ENCODE data around the gene PODXL2.

Gene PODXL2

GRCh38 chr3:127585813-127586413 is 43.1 kb upstream of the PODXL2 start:
- DNase-seq (ENCODE audit: extremely low spot score): no peak
- TF ChIP-seq ZNF384 (IDR thresholded peaks at IDR 0.05) (no peak), L3MBTL2 (conservative IDR thresholded peaks at IDR 0.05) (no peak), CTBP1 (IDR thresholded peaks at IDR 0.05; ENCODE audit: borderline replicate concordance) (no peak), FOXM1 (IDR thresholded peaks at IDR 0.05; ENCODE audit: borderline replicate concordance) (no peak), LEF1 (IDR thresholded peaks at IDR 0.05; ENCODE audit: borderline replicate concordance) (no peak), NFRKB (IDR thresholded peaks at IDR 0.05) (no peak), SP1 (IDR thresholded peaks at IDR 0.05) (no peak), TARDBP (IDR thresholded peaks at IDR 0.05) (no peak), FOXA1 (IDR thresholded peaks at IDR 0.05) (no peak), HDGF (IDR thresholded peaks at IDR 0.05; ENCODE audit: borderline replicate concordance) (no peak), ELF4 (IDR thresholded peaks at IDR 0.05) (no peak), PKNOX1 (IDR thresholded peaks at IDR 0.05) (no peak), FOXK2 (IDR thresholded peaks at IDR 0.05) (no peak), ARNT (IDR thresholded peaks at IDR 0.05) (no peak)
- CTCF ChIA-PET: interaction anchor here (1.5 kb wide), 1 partner anchor 11 kb away, joined by 10 read pairs; no protein-coding TSS in a partner anchor
- POLR2A ChIA-PET: no interaction called here

- ChIA-PET POLR2A (interaction anchor here (1.0 kb wide), 1 partner anchor 10 kb away, joined by 3 read pairs; the partner anchor contains the start of gene MCM2), CTCF (interaction anchor here (0.7 kb wide), 1 partner anchor 12 kb away, joined by 3 read pairs; no protein-coding TSS in a partner anchor)
- DNase-seq (ENCODE audit: extremely low spot score): no peak
- TF ChIP-seq BHLHE40 (IDR thresholded peaks at IDR 0.05; ENCODE audit: borderline replicate concordance) (no peak), SUZ12 (IDR thresholded peaks at IDR 0.05) (no peak), SP1 (IDR thresholded peaks at IDR 0.05) (no peak), FOXK2 (IDR thresholded peaks at IDR 0.05) (no peak), ZNF384 (IDR thresholded peaks at IDR 0.05) (no peak), ARNT (IDR thresholded peaks at IDR 0.05) (no peak), HDGF (IDR thresholded peaks at IDR 0.05; ENCODE audit: borderline replicate concordance) (no peak), TARDBP (IDR thresholded peaks at IDR 0.05) (no peak), PKNOX1 (IDR thresholded peaks at IDR 0.05) (no peak), FOXM1 (IDR thresholded peaks at IDR 0.05; ENCODE audit: borderline replicate concordance) (no peak), FOXA1 (IDR thresholded peaks at IDR 0.05) (no peak), NFRKB (IDR thresholded peaks at IDR 0.05) (no peak)
Observed at GRCh38 chr3:127587876-127588275, 41.1 kb upstream of the PODXL2 start.

GRCh38 chr3:127588806-127589577 is 40.0 kb upstream of the PODXL2 start:
- POLR2A ChIA-PET: interaction anchor here (1.9 kb wide), 1 partner anchor 9 kb away, joined by 9 read pairs; the partner anchor contains the start of gene MCM2
- DNase-seq (ENCODE audit: extremely low spot score): no peak
- CTCF ChIA-PET: interaction anchor here (1.0 kb wide), 1 partner anchor 14 kb away, joined by 6 read pairs; no protein-coding TSS in a partner anchor
- TF ChIP-seq CTBP1 (IDR thresholded peaks at IDR 0.05; ENCODE audit: borderline replicate concordance) (no peak), L3MBTL2 (conservative IDR thresholded peaks at IDR 0.05) (no peak), SUZ12 (IDR thresholded peaks at IDR 0.05) (no peak)

GRCh38 chr3:127589600-127590281 is 39.2 kb upstream of the PODXL2 start:
- no peak for TF ChIP-seq SUZ12 (IDR thresholded peaks at IDR 0.05)
- DNase-seq (ENCODE audit: extremely low spot score): no peak
- ChIA-PET POLR2A (interaction anchor here (1.9 kb wide), 1 partner anchor 8 kb away, joined by 9 read pairs; the partner anchor contains the start of gene MCM2), CTCF (interaction anchor here (1.0 kb wide), 1 partner anchor 15 kb away, joined by 6 read pairs; no protein-coding TSS in a partner anchor)

GRCh38 chr3:127590282-127590592 is 38.7 kb upstream of the PODXL2 start:
- DNase-seq (ENCODE audit: extremely low spot score): no peak
- no peak for TF ChIP-seq L3MBTL2 (conservative IDR thresholded peaks at IDR 0.05)
- TF ChIP-seq ARNT (IDR thresholded peaks at IDR 0.05): 0 out of 2 replicates have a peak, but pooled peaks have one; percentile 32
- ChIA-PET POLR2A (interaction anchor here (1.0 to 1.9 kb wide), 3 partner anchors 7 to 107 kb away, joined by 3 to 9 read pairs (median 3); partner anchors contain the start of gene MCM2), CTCF (no interaction called here)

- peak; percentile 92 for DNase-seq (ENCODE audit: extremely low spot score)
- ChIA-PET POLR2A (interaction anchor here (1.0 to 1.9 kb wide), 3 partner anchors 7 to 106 kb away, joined by 3 to 9 read pairs (median 3); partner anchors contain the start of gene MCM2), CTCF (interaction anchor here (0.6 kb wide), 1 partner anchor 1089 kb away, joined by 3 read pairs; no protein-coding TSS in a partner anchor)
- TF ChIP-seq ELF4 (IDR thresholded peaks at IDR 0.05): no peak
- 0 out of 2 replicates have a peak, but pooled peaks have one; percentile 20 for TF ChIP-seq PKNOX1 (IDR thresholded peaks at IDR 0.05)
- TF ChIP-seq BHLHE40 (IDR thresholded peaks at IDR 0.05; ENCODE audit: borderline replicate concordance): no peak
- TF ChIP-seq LEF1 (IDR thresholded peaks at IDR 0.05; ENCODE audit: borderline replicate concordance): peak; percentile 71; the same call in 1 of the 2 replicates
- peak; percentile 99 for TF ChIP-seq ARNT (IDR thresholded peaks at IDR 0.05)
- TF ChIP-seq NFRKB (IDR thresholded peaks at IDR 0.05): no peak
- peak; percentile 70 for TF ChIP-seq FOXM1 (IDR thresholded peaks at IDR 0.05; ENCODE audit: borderline replicate concordance)
- peak; percentile 99 for TF ChIP-seq ZNF384 (IDR thresholded peaks at IDR 0.05)
- peak; percentile 63; the same call in 1 of the 2 replicates for TF ChIP-seq L3MBTL2 (conservative IDR thresholded peaks at IDR 0.05)
- no peak for TF ChIP-seq TARDBP (IDR thresholded peaks at IDR 0.05)
Observed at GRCh38 chr3:127590593-127591465, 38.2 kb upstream of the PODXL2 start, which contains the start of gene TPRA1. TPRA1 (minus strand) TSS chr3:127590733; CDS start chr3:127580146, 10,587 bp downstream.
